Measurements from ENCODE around the gene NEB.
"Not testable (repeated sequence)": the region's sequence is repeated elsewhere in the genome, so short reads cannot be mapped to it uniquely, and the experiment has no call there.

NEB gene

GRCh38 chr2:151698134-151698533 lies 36.1 kb downstream of the NEB start:
- DNase-seq (ENCODE audit: low read depth in 3 of 3) = not testable (repeated sequence)

GRCh38 chr2:151695778-151696177 lies 38.5 kb downstream of the NEB start:
- no peak for DNase-seq (ENCODE audit: low read depth in 3 of 3)

GRCh38 chr2:151691631-151692030 lies 42.6 kb downstream of the NEB start:
- DNase-seq (ENCODE audit: low read depth in 3 of 3) = no peak

- no peak for DNase-seq (ENCODE audit: low read depth in 3 of 3)
Measured at GRCh38 chr2:151688719-151689118, 45.6 kb downstream of the NEB start.

- DNase-seq (ENCODE audit: low read depth in 3 of 3) = no peak
Measured at GRCh38 chr2:151682459-151683003, 51.7 kb downstream of the NEB start.

- DNase-seq (ENCODE audit: low read depth in 3 of 3) = no peak
Measured at GRCh38 chr2:151681051-151681450, 53.2 kb downstream of the NEB start.

GRCh38 chr2:151679994-151680393 lies 54.3 kb downstream of the NEB start:
- DNase-seq (ENCODE audit: low read depth in 3 of 3) = no peak

- DNase-seq (ENCODE audit: low read depth in 3 of 3) = no peak
Measured at GRCh38 chr2:151678849-151679248, 55.4 kb downstream of the NEB start.

- DNase-seq (ENCODE audit: low read depth in 3 of 3) = no peak
Measured at GRCh38 chr2:151673016-151673415, 61.3 kb downstream of the NEB start.

GRCh38 chr2:151672277-151672676 lies 62.0 kb downstream of the NEB start:
- no peak for DNase-seq (ENCODE audit: low read depth in 3 of 3)

GRCh38 chr2:151670846-151671597 lies 63.3 kb downstream of the NEB start:
- DNase-seq (ENCODE audit: low read depth in 3 of 3) = no peak

GRCh38 chr2:151670346-151670745 lies 63.9 kb downstream of the NEB start:
- DNase-seq (ENCODE audit: low read depth in 3 of 3) = no peak

GRCh38 chr2:151669585-151670081 lies 64.6 kb downstream of the NEB start:
- no peak for DNase-seq (ENCODE audit: low read depth in 3 of 3)

- DNase-seq (ENCODE audit: low read depth in 3 of 3) = no peak
Measured at GRCh38 chr2:151668737-151669136, 65.5 kb downstream of the NEB start.

GRCh38 chr2:151665959-151666358 lies 68.3 kb downstream of the NEB start:
- DNase-seq (ENCODE audit: low read depth in 3 of 3) = no peak

GRCh38 chr2:151664520-151664919 lies 69.8 kb downstream of the NEB start:
- DNase-seq (ENCODE audit: low read depth in 3 of 3) = no peak

- DNase-seq (ENCODE audit: low read depth in 3 of 3) = no peak
Measured at GRCh38 chr2:151661625-151662024, 72.7 kb downstream of the NEB start.

- no peak for DNase-seq (ENCODE audit: low read depth in 3 of 3)
Measured at GRCh38 chr2:151658081-151658480, 76.2 kb downstream of the NEB start.

GRCh38 chr2:151657667-151658076 lies 76.6 kb downstream of the NEB start:
- no peak for DNase-seq (ENCODE audit: low read depth in 3 of 3)

GRCh38 chr2:151655663-151656398 lies 78.4 kb downstream of the NEB start:
- no peak for DNase-seq (ENCODE audit: low read depth in 3 of 3)

- DNase-seq (ENCODE audit: low read depth in 3 of 3) = no peak
Measured at GRCh38 chr2:151654891-151655290, 79.4 kb downstream of the NEB start.

- DNase-seq (ENCODE audit: low read depth in 3 of 3) = no peak
Measured at GRCh38 chr2:151654085-151654484, 80.2 kb downstream of the NEB start.

- DNase-seq (ENCODE audit: low read depth in 3 of 3) = no peak
Measured at GRCh38 chr2:151651274-151651673, 83.0 kb downstream of the NEB start.
